Breast epithelium (tissue), 4 donors: ENCODE results near the gene NAALADL2. TPM values are rescaled to one million over a fixed set of nuclear protein-coding genes. Genes with fewer than 3 reads are reported as not detected.

ENCODE experiments used
- DNase-seq, 2 donors: peaks; one replicate each; pipeline ENCODE4 v3.0.0-alpha.2; 2019; ENCODE audit warnings: low spot score in 2 of 2
- H3K27ac ChIP-seq, 2 donors: fragments of 200-600 bp; sonication (generic) in 1 of 2; one replicate each; pipeline ENCODE4 v1.5.1; 2016 to 2019; ENCODE audit warnings: mild to moderate bottlenecking in 1 of 2
- H3K27me3 ChIP-seq, 2 donors: fragments of 200-600 bp; sonication (generic) in 1 of 2; one replicate each; pipeline versions ENCODE4 v1.5.1 to v1.6.0; 2017 to 2019; ENCODE audit warnings: control low read depth in 1 of 2, mild to moderate bottlenecking in 1 of 2
- H3K36me3 ChIP-seq: fragments of 200-600 bp; one replicate; pipeline ENCODE4 v1.5.1; 2019
- H3K4me1 ChIP-seq, 2 donors: fragments of 200-600 bp; sonication (generic); one replicate each; pipeline ENCODE4 v1.5.1; 2016 to 2019; ENCODE audit warnings: control low read depth in 1 of 2
- H3K4me3 ChIP-seq, 3 donors: fragments of 200-600 bp; sonication (generic); 1 replicate in 2 of 3; 2 replicates in 1 of 3; pipeline ENCODE4 v1.5.1; 2016 to 2019; ENCODE audit warnings: mild to moderate bottlenecking in 3 of 3, moderate library complexity in 2 of 3
- H3K9me3 ChIP-seq, 2 donors: fragments of 200-600 bp; sonication (generic) in 1 of 2; one replicate each; pipeline ENCODE4 v1.5.1; 2016 to 2019; ENCODE audit warnings: control low read depth in 1 of 2
- POLR2A ChIP-seq: fragments of 450-650 bp; IDR thresholded peaks from one replicate; pipeline ENCODE4 v1.6.1; 2016; ENCODE audit warnings: antibody characterized with exemption, mild to moderate bottlenecking, moderate library complexity
- POLR2AphosphoS5 ChIP-seq, 3 donors: sonication (generic); formaldehyde crosslinking; IDR thresholded peaks; one replicate each; pipeline ENCODE4 v1.6.1; 2017; ENCODE audit warnings: antibody characterized with exemption in 3 of 3
- intact Hi-C: fragments of 100-400 bp; cut with DNase I; formaldehyde crosslinking; loops from one replicate; pipeline ENCODE4 v1.15.1; 2023; ENCODE audit warnings: low total_unique reads
- total RNA-seq, 3 donors: library from RNA; depleted of rRNA; stranded (reverse); fragments of >200 nt; gene quantifications; one replicate each; pipeline ENCODE4 v1.1.0, GENCODE V29; 2016
- TF ChIP-seq, protein P1 (sequence below), 3 donors: fragments of 450-650 bp; IDR thresholded peaks; one replicate each; pipeline ENCODE4 v1.5.1; 2016 to 2017; ENCODE audit warnings: antibody characterized with exemption in 3 of 3, mild to moderate bottlenecking in 3 of 3, moderate library complexity in 3 of 3

The NAALADL2 gene
- total RNA-seq, 3 donors from 2014 or later = 12.0 to 69.5 (median 53.9) TPM

- TF ChIP-seq, protein P1, sequence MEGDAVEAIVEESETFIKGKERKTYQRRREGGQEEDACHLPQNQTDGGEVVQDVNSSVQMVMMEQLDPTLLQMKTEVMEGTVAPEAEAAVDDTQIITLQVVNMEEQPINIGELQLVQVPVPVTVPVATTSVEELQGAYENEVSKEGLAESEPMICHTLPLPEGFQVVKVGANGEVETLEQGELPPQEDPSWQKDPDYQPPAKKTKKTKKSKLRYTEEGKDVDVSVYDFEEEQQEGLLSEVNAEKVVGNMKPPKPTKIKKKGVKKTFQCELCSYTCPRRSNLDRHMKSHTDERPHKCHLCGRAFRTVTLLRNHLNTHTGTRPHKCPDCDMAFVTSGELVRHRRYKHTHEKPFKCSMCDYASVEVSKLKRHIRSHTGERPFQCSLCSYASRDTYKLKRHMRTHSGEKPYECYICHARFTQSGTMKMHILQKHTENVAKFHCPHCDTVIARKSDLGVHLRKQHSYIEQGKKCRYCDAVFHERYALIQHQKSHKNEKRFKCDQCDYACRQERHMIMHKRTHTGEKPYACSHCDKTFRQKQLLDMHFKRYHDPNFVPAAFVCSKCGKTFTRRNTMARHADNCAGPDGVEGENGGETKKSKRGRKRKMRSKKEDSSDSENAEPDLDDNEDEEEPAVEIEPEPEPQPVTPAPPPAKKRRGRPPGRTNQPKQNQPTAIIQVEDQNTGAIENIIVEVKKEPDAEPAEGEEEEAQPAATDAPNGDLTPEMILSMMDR (IDR thresholded peaks at IDR 0.05) = no peak
- no peak for TF ChIP-seq POLR2AphosphoS5 (IDR thresholded peaks at IDR 0.05)
- no peak for TF ChIP-seq POLR2A
- no peaks in the 10 kb centered on the region for H3K27me3 ChIP-seq
- intact Hi-C loops = no loop called here
- H3K4me3 ChIP-seq = no peak overlapping the region
- DNase-seq = no peak
- H3K36me3 ChIP-seq = no peaks in the 10 kb centered on the region
- no peaks in the 10 kb centered on the region for H3K9me3 ChIP-seq
- no peak overlapping the region for H3K27ac ChIP-seq
- no peaks in the 10 kb centered on the region for H3K4me1 ChIP-seq
Observed at GRCh38 chr3:175411405-175411804, 552.3 kb downstream of the NAALADL2 start.

DNA sequence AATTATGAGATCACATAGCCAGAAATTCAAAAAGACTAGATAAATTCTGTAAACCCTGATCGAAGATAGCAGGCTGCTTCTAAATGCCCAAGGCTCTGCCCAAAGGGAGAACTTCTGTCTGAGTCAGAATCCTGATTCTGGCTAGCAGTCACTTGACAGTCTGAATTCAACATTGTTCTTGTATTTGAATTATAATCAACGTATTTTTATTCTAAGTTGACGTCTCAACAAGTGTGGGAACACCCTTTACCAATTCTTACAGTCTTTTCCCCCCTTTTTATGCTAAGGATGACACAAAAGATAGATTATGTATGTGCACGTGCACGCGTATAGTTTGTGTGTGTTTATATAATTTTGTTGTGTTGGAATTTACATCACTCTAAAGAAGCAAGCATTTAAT, 552.8 kb downstream of the NAALADL2 start:
- Histone ChIP-seq H3K4me1 (no peaks in the 10 kb centered on the region), H3K27me3 (no peaks in the 10 kb centered on the region), H3K27ac (no peak overlapping the region), H3K36me3 (no peaks in the 10 kb centered on the region), H3K9me3 (no peaks in the 10 kb centered on the region), H3K4me3 (no peak overlapping the region)
- DNase-seq = no peak
- TF ChIP-seq POLR2A (no peak), POLR2AphosphoS5 (IDR thresholded peaks at IDR 0.05) (no peak)
- TF ChIP-seq, protein P1 (IDR thresholded peaks at IDR 0.05) = no peak
- intact Hi-C loops = no loop called here

- H3K36me3 ChIP-seq = no peaks in the 10 kb centered on the region
- no peaks in the 10 kb centered on the region for H3K4me1 ChIP-seq
- no peak overlapping the region for H3K4me3 ChIP-seq
- H3K27ac ChIP-seq = no peak overlapping the region
- intact Hi-C loops = no loop called here
- no peak for DNase-seq
- no peaks in the 10 kb centered on the region for H3K27me3 ChIP-seq
- TF ChIP-seq, protein P1 (IDR thresholded peaks at IDR 0.05) = no peak
- TF ChIP-seq POLR2AphosphoS5 (IDR thresholded peaks at IDR 0.05) = no peak
- TF ChIP-seq POLR2A = no peak
- H3K9me3 ChIP-seq = no peaks in the 10 kb centered on the region
Observed at GRCh38 chr3:175413926-175414325, 554.8 kb downstream of the NAALADL2 start.

DNA sequence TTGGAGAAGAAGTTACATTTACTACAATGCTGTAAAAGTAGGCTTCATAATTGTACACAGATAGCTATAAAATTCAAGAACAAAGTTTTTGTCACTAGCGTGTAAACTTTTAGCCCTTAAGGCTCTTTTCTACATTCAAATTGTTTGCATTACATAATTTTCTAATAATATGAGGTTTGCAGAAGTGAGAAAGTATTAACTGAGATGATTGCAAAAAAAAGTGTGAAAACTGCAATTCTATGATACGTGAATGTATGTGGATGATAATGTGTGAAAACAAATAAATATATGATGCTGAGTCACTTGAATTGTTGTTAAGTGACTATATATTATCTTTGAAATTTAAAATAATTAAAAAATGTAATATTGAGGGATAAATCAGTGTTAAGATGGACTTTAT, 557.5 kb downstream of the NAALADL2 start:
- H3K27ac ChIP-seq = no peak overlapping the region
- H3K4me3 ChIP-seq = no peak overlapping the region
- intact Hi-C loops = no loop called here
- no peaks in the 10 kb centered on the region for H3K27me3 ChIP-seq
- H3K36me3 ChIP-seq = no peaks in the 10 kb centered on the region
- no peak for DNase-seq
- TF ChIP-seq, protein P1 (IDR thresholded peaks at IDR 0.05) = no peak
- TF ChIP-seq POLR2A = no peak
- H3K4me1 ChIP-seq = no peaks in the 10 kb centered on the region
- no peaks in the 10 kb centered on the region for H3K9me3 ChIP-seq

DNA sequence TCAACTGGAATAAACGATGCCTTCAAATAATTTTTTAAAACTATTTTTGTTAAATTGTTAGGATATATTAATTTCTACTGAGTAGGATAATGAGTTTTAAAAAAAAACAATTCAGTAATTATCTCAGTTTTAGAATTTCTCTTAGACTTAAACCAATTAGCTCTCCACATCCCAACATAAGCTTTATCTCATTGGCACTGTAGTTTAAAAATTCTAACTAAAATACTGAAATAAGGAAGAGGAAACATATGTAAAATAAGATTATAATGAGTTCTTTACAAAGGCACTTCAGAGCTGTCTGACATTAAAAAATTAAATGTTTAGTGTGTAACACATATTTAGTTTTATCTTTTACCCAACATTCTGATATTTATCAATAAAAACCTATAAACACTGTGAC, 558.3 kb downstream of the NAALADL2 start:
- H3K9me3 ChIP-seq = no peaks in the 10 kb centered on the region
- H3K27me3 ChIP-seq = no peaks in the 10 kb centered on the region
- intact Hi-C loops = no loop called here
- H3K4me3 ChIP-seq = no peak overlapping the region
- TF ChIP-seq, protein P1 (IDR thresholded peaks at IDR 0.05) = no peak
- TF ChIP-seq POLR2A (no peak), POLR2AphosphoS5 (IDR thresholded peaks at IDR 0.05) (no peak)
- H3K4me1 ChIP-seq = no peaks in the 10 kb centered on the region
- no peak for DNase-seq
- H3K27ac ChIP-seq = no peak overlapping the region
- H3K36me3 ChIP-seq = no peaks in the 10 kb centered on the region
